Urinary bladder (tissue), 4 donors: Measurements from ENCODE around the gene MAP3K5. TPM values are rescaled to one million over a fixed set of nuclear protein-coding genes. Genes with fewer than 3 reads are reported as not detected.

Experiments used
- DNase-seq: peaks from one replicate; pipeline ENCODE4 v3.0.0-alpha.2; 2015; ENCODE audit errors: extremely low spot score
- H3K27ac ChIP-seq: one replicate; pipeline ENCODE4 v1.5.1; 2013; ENCODE audit warnings: low read depth, mild to moderate bottlenecking, moderate library complexity
- H3K36me3 ChIP-seq: one replicate; pipeline ENCODE4 v1.6.1; 2013; ENCODE audit warnings: mild to moderate bottlenecking, moderate library complexity; ENCODE audit not compliant: insufficient read depth
- H3K4me1 ChIP-seq: one replicate; pipeline ENCODE4 v1.6.1; 2013; ENCODE audit warnings: mild to moderate bottlenecking, moderate library complexity; ENCODE audit not compliant: insufficient read depth
- H3K4me3 ChIP-seq: one replicate; pipeline ENCODE4 v1.5.1; 2013; ENCODE audit warnings: low read depth, low read length
- WGBS: extraction: QIAGEN DNeasy Blood & Tissue Kit; methylation state at CpG from one replicate; pipeline ENCODE4 v1.1.7; 2013; 5-methylcytosine and 5-hydroxymethylcytosine counted together
- polyA plus RNA-seq: library from polyadenylated mRNA; stranded (reverse); fragments of 200-250 nt; gene quantifications from one replicate; pipeline ENCODE4 v1.2.3, GENCODE V29; 2013
- total RNA-seq: library from RNA; depleted of rRNA; stranded (reverse); fragments of >200 nt; gene quantifications from one replicate; pipeline ENCODE4 v1.2.3, GENCODE V29; 2014
- donor health status: healthy with polysubstance abuse.
- donor health status: healthy.

The MAP3K5 gene
- total and polyA plus RNA-seq, 2 donors: 11.3 to 19.4 TPM

- no peaks in the 10 kb centered on the region for H3K4me1 ChIP-seq
- no peak for DNase-seq
- no peak overlapping the region for H3K27ac ChIP-seq
- H3K4me3 ChIP-seq: no peak overlapping the region
- WGBS: 58% methylated on average over 10 of the region's 10 CpGs
- no peaks in the 10 kb centered on the region for H3K36me3 ChIP-seq
These were observed 52.0 kb downstream of the MAP3K5 start for GRCh38 chr6:136740050-136740974.

- no peak for DNase-seq
- no peak overlapping the region for H3K4me3 ChIP-seq
- no peaks in the 10 kb centered on the region for H3K4me1 ChIP-seq
- no peaks in the 10 kb centered on the region for H3K36me3 ChIP-seq
- H3K27ac ChIP-seq: peak overlapping the region; percentile 64
- WGBS: 82% methylated on average over 3 of the region's 3 CpGs
These were observed 52.8 kb downstream of the MAP3K5 start for GRCh38 chr6:136739501-136739900.

DNA sequence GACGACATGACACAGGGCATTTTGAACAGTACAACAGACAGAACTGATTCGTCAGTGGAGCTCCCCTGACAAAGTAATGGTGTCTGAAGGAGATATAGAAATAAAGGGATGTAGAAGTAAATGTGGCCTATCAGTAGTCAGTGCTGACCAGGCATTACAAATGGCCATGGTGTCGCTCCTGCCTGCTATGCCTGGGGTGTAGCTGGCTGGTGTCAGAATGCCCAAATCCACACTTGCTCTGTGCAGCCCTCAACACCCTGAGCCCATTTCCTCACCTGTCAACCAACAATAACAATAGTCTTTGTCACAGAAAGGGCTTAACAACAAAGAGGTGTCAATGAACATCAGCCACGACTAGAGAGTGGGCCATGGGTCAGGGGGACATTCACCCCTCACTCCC, 53.2 kb downstream of the MAP3K5 start:
- no peaks in the 10 kb centered on the region for H3K36me3 ChIP-seq
- H3K27ac ChIP-seq: peak overlapping the region; percentile 40
- no peak for DNase-seq
- 90% methylated on average over 4 of the region's 4 CpGs for WGBS
- H3K4me1 ChIP-seq: no peaks in the 10 kb centered on the region
- no peak overlapping the region for H3K4me3 ChIP-seq

GRCh38 chr6:136738692-136739057, 53.6 kb downstream of the MAP3K5 start:
- no peak overlapping the region for H3K4me3 ChIP-seq
- H3K36me3 ChIP-seq: no peaks in the 10 kb centered on the region

DNA sequence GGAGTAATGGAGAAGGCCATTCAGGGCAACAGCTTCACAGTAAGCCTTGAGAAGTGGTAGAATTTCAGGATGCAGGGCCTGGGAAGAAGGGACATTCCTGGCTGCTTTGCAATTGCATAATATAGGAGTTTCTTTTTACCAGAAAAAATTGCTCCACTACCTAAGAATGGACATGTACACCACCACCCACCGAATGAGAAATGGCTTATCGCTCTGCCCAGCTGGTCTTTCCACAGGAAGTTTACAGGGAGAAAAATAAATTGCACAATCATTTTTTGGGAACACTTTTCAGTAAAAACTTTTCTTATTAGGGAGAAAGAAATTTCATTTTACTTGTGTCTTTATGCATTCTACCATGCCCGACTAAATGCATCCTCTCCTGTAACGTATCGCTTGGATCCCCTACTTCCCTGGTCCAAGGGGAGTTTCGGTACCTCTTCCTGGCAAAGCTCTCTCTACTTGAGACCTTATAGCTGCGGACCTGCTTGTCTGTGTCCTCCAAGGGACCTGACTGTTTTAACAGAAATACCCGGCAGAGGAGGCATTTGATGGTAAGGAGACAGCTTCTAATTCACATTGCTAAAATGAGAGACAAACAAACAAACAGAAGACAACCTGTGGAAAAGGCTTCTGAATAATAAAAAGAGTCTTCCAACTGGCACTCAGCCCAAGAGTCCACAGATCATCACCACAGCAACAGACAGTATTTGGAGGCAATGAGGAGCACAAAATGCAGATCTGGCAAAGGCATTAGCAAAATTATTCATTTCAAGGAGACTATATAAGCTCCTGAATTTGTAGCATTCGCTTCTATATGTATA, 54.2 kb downstream of the MAP3K5 start:
- H3K4me3 ChIP-seq: no peak overlapping the region
- no peaks in the 10 kb centered on the region for H3K4me1 ChIP-seq
- peak overlapping the region; percentile 40 for H3K27ac ChIP-seq
- H3K36me3 ChIP-seq: no peaks in the 10 kb centered on the region
- WGBS: 49% methylated on average over 9 of the region's 9 CpGs
- no peak for DNase-seq

More at GRCh38 chr6:136738692-136739057, 53.6 kb downstream of the MAP3K5 start:
- Histone ChIP-seq H3K27ac (peak overlapping the region; percentile 40), H3K4me1 (no peaks in the 10 kb centered on the region)
- WGBS: 71% methylated on average over 6 of the region's 6 CpGs
- DNase-seq: no peak

DNA sequence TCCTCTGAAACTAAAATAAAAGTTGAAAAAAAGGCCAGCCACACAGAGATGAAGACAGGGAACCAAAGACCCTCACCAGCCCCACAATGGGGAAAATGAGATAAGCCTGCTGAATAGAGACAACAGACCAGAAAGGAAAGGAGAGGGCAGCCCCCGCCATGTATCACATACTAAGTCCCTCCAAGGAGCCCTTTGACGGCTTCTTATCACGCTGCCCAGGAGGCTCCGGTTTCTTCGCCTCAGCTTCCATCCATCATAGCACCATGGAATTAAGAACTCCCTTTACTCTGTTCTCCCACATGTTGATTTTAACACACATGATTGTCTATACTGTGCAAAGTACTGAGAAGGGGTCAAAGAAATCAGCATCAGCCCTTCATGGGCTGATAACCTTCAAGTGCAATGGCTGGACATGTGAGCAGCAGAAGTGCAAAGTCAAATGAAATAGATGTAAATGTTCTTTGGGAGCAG, 54.9 kb downstream of the MAP3K5 start:
- Histone ChIP-seq H3K27ac (peak overlapping the region; percentile 42), H3K4me1 (no peaks in the 10 kb centered on the region), H3K36me3 (no peaks in the 10 kb centered on the region), H3K4me3 (no peak overlapping the region)
- 85% methylated on average over 5 of the region's 5 CpGs for WGBS
- DNase-seq: no peak

DNA sequence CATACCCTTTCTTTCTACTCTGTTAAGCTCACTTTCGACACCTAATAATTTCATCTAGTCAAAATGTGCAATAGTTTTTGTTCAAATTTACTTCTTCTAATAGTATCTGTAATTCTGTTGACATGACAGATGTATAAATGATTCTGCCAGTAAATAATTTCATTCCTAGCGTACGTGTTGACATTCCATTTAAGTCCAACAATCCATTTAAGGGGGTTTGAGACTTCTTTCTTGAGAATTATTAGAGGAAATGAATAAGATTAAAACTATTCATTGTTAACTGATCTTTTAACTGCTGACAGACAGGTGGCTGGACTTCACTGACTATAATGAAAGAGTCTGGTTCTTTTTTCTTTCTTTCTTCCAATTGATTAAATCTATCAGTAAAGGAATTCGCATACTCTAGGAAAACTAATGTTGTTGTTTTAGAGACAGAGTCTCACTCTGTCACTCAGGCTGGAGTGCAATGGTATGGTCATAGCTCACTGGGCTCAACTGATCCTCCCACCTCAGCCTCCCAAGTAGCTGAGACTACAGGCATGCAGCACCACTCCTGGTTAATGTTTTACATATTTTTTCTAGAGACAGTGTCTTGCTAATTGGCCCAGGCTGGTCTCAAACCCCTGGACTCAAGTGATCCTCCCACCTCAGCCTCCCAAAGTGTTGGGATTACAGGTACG, 55.9 kb downstream of the MAP3K5 start:
- WGBS: 89% methylated on average over 5 of the region's 5 CpGs
- DNase-seq: no peak
- H3K4me1 ChIP-seq: no peaks in the 10 kb centered on the region
- H3K36me3 ChIP-seq: no peaks in the 10 kb centered on the region
- no peak overlapping the region for H3K27ac ChIP-seq
- H3K4me3 ChIP-seq: no peak overlapping the region

DNA sequence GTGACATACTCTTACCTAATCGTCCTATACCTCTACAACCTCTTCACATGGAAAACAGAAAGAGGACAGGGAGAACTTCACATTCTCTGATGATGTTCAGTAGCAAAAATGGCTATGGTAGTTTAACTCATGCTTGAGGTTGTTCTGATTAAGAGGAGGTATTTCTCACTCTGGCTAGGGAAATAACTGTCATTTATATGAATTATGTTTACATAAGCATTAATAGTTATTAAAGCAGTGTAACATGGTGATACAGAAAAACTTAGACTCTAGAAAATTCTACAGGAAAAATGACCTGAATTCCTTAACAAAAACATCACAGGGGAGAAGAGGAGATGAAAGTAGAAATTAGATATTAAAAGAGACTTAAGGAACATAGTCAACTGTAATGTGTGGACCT, 57.3 kb downstream of the MAP3K5 start:
- WGBS: 75% methylated on average over 1 of the region's 1 CpG
- Histone ChIP-seq H3K4me1 (no peaks in the 10 kb centered on the region), H3K27ac (no peak overlapping the region)

GRCh38 chr6:136732889-136733288, 59.4 kb downstream of the MAP3K5 start:
- Histone ChIP-seq H3K36me3 (no peaks in the 10 kb centered on the region), H3K4me1 (no peaks in the 10 kb centered on the region), H3K4me3 (no peak overlapping the region), H3K27ac (no peak overlapping the region)
- 94% methylated on average over 3 of the region's 3 CpGs for WGBS
- no peak for DNase-seq

More for the DNA sequence above, 57.3 kb downstream of the MAP3K5 start:
- H3K4me3 ChIP-seq: no peak overlapping the region
- H3K36me3 ChIP-seq: no peaks in the 10 kb centered on the region
- DNase-seq: no peak

- Histone ChIP-seq H3K27ac (no peak overlapping the region), H3K36me3 (no peaks in the 10 kb centered on the region), H3K4me1 (no peaks in the 10 kb centered on the region), H3K4me3 (no peak overlapping the region)
- no peak for DNase-seq
- WGBS: 81% methylated on average over 5 of the region's 5 CpGs
These were observed 62.4 kb downstream of the MAP3K5 start for GRCh38 chr6:136729832-136730231.

DNA sequence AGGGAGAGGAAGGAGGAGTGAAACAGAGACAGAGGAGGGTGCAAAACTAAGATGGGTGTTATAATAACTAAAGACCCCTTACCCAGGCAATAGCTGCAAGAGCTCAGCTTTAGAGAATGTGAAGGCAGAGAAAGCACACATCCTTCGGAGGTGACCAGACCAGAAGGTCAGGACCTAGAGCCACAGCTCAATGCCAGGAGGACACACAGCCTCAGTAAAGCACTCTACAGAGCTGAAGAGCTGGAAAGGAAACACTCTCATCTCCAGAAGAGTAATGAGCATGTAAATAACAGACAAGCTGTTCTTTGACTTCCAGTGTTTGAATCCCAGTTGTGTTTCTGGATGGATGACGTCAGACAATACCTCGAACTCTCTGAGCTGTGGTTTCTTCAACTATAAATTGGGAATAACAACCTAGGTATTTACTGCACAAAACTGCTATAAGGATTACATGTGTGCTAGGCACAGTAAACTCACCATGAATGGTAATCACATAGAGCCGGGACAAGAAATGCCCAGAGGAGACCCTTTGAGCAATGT, 63.2 kb downstream of the MAP3K5 start:
- H3K36me3 ChIP-seq: no peaks in the 10 kb centered on the region
- WGBS: 93% methylated on average over 4 of the region's 4 CpGs
- no peaks in the 10 kb centered on the region for H3K4me1 ChIP-seq
- no peak overlapping the region for H3K4me3 ChIP-seq
- H3K27ac ChIP-seq: no peak overlapping the region
- no peak for DNase-seq

DNA sequence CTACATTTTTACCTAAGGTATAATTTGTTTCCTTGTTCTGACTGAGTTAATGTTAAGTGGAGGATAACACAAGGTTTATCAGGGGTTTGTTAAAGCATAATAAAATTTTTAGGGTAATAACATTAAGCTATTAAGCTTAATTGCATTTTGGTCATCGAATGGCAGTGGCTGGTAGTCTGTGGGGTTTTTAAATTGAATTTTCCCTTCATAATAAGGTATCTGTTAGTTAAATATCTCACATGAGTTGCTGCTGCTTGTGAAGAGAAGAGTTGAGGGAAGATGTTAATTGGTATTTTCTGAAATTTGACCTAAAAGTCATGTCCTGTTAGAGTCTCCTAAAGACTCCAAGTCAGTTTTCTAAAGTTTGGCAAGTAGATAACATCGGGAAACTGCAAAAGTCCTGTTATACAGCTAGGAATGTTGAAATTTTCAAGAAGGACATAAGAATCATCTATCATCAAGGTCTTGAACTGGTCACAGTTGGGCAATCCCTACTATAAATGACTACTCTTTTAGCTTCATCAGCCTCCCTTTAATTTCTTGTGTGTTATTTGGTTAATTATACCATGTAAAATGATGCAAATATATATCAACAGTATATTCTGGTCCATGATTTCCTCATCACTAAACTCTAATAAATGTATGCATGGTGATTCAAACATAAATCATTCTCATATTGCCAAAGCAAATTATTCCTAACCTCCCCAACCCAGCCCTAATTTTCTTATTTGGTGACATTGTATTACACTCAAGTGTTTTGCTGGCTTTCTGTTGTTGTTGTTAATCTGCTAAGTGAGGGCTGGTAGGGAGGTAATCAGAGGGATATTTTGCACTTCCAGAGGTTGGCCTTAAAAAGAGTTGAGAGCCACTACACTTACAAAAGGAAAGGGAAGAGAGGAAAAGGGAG, 64.0 kb downstream of the MAP3K5 start:
- H3K27ac ChIP-seq: no peak overlapping the region
- no peaks in the 10 kb centered on the region for H3K36me3 ChIP-seq
- H3K4me1 ChIP-seq: no peaks in the 10 kb centered on the region
- DNase-seq: no peak
- 73% methylated on average over 2 of the region's 2 CpGs for WGBS
- H3K4me3 ChIP-seq: no peak overlapping the region
